NCI-H146 treated with DMSO at 0.1 percent for 48 hours (cell line): ENCODE measurements around the gene TNFRSF8.

Experiments used
- DNase-seq: peaks from one replicate; lab custom pipeline; 2025; ENCODE audit not compliant: unreplicated experiment; lab: John Stamatoyannopoulos, UW

Gene TNFRSF8

DNA sequence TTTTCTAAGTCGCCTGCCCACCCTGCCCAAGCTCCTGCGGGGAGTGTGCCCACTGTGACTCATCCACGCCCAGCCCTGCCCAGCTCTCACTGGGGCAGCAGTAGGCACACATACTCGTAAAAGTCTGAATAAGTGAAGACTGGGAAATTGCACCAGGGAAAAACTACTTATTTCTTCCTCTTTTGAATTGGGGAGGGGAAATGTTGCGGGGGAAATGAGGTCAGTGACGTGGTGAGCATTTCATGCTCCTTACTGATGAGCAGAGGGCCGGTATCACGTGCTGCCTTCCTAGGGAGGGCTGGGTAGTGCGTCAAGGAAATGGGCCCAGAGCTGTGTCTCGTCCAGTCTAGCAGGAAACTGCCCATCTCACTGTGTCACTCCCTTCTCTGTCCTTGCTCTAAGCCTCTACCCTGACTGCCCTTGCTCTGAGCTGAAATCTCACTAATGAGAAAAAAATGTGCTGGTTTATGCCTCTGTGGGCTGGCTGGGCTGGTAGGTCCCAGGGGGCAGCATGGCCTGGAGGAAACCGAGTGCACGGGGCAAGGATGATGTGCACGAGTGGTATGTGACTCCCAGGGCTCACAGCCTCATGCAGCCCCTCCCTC lies 90.2 kb downstream of the TNFRSF8 start:
- no peak for DNase-seq

DNA sequence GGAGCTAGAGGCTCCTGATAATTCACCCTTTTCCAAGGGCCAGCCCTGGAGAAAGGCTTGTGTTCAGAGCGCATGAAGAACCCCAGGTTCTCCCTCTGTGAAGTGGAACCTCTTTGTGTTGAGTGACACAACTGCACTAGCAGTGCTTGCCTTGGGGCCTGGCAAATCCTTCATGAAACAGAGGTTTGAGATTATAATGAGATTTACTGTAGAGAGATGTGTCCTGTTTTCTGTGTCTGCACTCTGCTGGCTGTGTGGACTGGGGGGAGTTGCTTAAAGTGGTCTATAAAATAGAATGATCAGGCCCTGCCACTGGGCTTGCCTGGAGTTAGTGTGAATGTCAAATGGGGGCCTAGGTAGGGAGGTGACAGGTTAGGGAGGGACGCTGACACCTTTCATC lies 92.2 kb downstream of the TNFRSF8 start:
- DNase-seq, result no peak

DNA sequence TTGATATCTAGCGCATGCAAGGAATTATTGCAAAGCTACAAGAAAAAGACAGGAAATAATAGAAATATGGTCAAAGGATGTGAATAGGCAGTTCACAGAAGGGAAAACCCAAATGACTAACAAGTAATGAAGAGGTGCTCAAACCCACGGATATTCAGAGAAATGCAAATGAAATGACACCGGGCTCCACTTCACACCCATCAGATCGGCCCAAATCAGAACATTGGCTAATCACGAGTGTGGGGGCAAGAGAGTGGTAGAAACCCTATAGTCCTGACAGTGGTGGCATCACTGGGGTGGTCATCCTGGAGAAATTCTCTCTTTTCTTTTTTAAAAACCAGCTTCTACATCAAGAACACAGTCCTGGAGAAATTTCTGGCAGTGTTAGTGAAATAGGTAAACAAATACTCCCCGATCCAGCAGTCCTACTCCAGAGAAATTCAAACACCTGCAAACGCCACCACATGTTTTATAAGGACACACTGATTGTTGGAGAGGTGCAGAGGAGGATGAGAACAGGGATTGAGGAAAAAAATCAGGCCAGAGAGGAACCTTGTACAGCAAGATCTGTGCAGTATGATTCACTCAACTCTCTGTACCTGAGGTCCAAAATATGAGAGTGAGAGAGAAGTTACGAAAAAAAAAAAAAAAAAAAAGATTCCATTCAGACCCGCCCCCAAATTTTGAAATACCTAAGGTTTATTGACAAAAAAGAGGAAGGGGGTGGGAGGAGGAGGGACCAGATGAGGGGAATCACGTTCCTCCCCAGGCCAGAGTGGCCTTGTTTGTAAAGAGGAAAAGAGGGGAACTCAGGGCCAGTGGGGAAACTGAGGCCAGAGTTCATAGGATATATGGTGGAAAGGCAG lies 94.5 kb downstream of the TNFRSF8 start:
- DNase-seq, result no peak

DNA sequence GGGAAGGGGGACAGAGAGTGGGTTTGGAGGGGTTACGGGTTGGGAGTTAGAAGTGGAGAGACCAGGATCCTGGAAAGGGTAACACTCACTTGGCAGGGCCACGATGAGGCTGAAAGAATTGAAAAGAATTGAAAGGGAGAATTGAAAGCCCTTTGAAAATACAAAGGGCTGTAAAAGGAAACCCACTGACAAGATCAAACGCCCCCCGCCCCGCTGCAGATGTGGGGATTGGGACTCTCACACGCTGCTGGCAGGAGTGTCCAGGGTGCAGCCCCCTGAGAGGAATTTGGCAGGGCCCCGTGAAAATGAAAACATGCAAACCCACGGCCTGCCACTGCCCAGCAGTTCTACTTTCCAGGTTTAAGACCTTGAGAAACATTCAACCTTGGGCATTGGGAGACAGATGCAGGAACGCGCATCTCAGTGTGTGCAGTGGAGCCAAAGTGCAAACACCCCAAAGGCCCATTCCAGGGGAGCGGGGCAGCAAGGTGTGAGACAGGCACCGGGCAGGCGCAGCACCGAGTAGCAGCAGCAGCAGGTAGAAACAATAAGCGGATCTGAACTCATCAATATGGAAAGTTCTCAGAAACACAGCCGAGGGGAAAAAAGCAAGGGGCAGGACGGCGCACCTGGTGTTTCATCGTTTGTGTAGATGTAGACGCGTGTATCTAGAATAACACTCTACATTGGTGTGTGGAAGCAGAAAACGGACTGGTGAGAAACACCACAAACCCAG lies 95.4 kb downstream of the TNFRSF8 start:
- DNase-seq, result no peak

DNA sequence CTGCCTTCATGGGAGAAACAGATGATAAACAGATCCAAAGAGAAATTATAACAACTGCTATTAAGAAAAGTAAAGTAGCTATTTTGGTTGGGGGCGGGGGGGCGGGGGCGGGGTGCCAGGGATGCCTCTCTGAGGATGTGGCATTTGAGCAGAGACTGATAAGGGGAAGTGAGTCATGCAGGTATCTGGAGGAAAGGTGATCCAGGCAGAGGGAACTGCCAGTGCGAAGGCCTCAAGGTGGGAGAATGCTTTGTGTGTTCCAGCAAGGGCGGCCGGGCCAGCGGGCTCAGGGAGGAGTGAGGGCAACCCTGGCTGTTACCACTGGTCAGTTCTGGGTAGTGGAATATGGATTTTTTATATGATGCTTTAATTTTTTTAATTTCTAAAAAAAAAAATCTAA lies 96.7 kb downstream of the TNFRSF8 start:
- DNase-seq, result no peak

DNA sequence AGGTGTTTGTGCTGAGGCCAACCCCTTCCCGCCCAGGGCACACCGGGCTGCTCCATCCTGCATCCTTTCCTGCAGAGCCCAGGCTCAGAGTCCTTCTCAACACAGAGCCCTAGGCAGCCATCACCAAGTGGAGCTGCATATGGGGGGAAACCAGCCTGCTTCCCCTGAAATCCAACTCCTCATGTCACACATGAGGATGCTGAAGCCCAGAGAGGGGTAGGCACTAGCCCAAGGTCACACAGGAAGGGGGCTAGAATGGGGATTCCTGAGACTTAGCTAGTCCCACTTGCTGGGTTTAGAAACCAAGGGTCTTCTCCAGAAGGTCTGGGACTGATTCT lies 98.2 kb downstream of the TNFRSF8 start:
- no peak for DNase-seq

DNA sequence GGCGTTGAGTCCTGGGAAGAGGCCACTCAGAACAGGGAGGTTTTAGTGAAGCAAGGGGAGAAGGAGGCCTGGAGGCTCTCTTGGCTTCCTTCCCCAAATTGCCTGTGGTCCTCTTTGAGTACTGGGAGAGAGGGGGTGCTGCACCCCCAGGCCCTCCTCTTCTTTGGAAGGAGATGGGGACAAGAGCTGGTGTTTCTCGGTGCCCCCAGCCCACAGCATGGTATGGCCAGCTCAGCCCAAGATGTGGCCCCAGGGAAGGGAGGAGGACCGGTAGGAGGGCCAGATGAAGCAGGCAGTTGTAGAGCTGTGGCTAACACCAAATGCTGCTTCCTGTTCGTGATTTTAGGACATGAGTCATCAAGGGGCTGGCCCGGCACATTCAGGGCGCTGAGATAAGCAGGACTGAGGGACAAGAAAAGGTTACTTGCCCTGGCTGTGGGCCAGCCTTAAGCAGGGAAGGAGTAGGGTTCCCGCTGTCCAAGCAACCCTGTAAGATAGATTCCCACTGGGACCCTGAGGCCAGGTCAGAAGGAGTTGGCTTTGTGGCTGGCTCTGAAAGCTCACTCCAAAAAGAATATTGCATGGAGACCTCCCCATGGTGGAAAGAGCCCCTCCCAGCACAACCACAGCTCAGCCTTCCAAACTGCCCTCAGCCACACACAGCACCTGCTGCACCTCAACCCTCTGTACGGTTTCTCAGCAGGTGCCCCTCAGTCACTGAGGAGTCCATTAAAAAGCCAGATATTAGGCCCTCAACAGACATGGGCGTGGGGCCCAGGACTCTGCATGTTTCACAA lies 98.8 kb downstream of the TNFRSF8 start:
- no peak for DNase-seq

DNA sequence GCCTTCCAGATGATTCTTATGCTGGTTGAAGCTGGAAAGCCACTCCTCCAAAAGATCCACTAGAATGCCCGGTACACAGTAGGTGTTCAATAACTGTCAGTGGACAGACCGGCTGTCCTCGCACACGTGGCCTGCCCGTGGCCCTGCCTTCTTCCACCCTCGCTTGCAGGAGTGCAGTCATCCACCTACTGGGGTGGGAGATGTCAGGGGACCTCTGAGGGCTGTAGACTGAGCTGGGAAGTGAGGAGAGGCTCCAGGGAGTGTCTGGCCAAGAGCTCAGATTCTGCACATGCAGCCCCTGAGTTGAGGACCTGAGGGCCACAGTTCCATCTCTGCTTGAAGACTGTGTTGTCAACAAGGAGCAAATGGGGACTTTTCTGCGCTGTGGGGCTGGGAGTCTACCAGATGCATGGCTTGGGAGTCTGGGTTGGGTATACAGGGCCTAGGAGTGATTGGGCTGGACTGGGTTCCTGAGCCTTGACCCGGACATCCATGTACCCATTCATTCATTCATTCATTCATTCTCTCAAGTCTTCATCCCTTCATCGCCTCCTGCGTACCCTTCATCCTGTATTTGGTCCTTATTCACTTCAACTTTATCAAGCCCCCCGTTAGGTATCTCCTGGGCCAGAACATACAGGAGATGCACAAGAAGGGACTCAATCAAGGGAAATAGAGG lies 99.5 kb downstream of the TNFRSF8 start:
- DNase-seq, result no peak

DNA sequence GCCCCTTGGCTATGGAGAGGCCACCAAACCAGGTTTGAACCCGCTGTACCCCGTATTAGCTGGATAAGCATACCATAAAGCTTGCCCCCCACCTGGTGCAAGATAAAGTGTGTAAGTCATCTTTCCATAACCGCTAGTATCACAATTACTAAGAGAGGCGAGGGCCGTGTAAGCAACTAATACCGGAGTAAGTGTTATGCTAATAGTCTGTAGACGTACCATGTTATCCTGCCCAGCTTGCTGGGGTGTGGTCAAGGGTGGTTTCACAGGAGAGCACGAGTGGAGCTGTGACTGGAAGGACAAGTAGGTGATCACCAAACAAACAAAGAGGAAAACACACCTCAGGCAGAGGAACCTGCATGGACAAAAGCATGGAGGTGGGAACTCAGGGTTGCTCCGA lies 100.1 kb downstream of the TNFRSF8 start:
- DNase-seq, result no peak

DNA sequence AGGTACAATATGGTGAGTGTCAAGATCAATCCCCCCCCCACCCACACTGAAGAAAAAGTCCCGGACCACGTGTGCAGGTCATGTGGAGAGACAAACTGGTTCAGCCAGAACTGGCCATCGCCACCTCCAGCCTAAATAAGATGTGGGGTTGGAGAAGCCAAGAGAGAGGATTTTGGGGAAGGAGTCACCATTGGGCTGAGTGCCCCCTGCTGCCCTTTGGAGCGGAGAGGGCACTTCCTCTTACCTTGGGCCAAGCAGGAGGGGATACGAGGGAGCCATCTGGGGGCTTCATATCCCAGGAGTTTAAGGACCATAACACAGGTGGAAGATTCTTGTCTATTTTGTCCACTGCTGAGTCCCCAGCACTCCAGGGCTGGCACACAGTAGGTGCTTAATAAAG lies 101.1 kb downstream of the TNFRSF8 start:
- no peak for DNase-seq

DNA sequence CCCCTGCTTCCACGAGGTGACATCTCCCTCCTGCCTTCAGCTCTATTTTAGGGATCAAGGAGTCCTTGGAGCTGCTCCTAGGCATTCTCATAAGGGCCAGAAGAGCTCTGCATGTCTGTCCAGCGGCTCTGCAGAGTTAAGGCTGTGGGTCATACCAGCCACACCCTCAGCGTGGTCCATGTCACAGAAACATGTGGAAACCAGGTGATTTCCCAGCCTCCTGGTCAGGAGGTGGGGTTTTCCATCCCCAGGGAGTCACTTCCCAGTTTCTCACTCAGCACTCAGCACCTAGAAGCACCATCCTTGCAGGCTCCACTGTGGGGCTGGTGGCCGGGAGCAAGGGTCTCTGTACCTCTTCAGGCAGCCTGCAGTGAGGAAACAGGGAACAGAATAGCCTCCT lies 102.2 kb downstream of the TNFRSF8 start:
- DNase-seq, result no peak

DNA sequence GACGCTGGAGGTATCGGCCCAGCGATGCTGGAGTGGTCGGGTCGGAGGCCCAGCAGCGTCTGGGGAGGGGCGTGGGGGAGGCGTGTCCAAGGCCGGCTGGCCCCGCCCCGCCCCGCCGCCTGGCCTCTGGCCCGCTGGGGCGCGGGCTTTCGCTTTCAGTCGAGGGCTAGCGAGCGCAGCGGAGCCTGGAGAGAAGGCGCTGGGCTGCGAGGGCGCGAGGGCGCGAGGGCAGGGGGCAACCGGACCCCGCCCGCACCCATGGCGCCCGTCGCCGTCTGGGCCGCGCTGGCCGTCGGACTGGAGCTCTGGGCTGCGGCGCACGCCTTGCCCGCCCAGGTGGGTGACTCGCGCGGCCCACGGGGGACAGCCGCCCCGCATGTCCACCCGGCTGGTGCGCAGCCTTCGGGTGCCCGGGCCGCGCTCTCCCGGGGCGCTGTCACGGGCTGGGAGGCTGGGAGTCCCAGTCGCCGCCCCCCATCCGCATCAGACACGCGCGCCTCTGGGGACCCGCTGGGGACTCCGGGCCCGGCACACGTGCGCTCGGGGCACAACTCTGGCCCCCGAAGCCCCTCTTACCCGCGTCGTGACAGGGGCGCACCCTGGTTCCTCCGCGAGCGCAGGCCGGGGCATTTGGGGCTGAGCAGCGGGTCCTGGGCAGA lies 103.9 kb downstream of the TNFRSF8 start, which contains the start of gene TNFRSF1B:
Gene TNFRSF1B (plus strand): TSS at position 158 of the 659 bp plus-strand sequence. CDS start 101 bp downstream, at position 259.
- DNase-seq, result no peak

DNA sequence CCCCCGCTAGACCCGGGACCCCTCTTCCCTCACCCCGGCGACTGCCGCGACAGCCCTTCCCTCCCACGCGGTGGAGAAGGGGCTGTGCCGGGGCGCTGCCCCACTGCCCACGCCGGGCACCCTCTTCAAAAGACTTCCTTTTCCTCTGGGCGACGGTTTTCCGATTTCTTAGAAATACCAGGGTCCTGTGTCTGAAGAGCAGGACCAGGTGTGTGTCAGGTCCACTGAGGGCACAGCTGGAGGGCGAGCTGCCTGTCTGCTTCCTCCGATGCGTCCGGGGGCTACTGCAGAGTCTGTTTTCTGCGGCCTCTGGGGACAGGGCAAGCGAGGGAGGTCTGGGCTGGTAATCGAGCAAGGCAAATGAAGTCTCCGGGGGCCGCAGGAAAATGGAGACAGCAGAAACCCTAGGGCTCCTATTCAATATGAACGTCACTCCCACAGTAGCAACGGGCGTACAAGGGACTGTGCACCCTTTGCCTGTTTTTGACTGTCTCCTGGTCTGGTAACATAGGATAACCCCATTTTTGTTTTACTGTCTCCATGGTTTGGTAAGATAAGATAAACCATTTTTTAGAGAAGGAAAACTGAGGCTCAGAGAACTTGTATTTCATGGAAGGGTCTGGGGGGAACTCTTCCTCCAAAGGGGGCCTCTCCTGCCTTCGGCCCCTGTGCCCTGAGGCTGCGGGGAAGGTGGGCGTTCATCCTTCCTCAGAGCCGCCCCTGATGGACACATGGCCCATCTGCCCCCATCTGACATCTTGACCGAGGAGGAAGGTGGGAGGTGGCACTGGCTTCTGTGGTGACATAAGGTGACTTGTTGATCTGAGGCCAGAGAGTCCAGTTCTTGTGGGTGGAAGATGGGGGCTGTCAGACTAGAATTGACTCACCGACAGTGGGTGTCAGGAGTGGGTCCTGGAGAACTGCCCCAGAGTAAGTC lies 104.7 kb downstream of the TNFRSF8 start:
- no peak for DNase-seq

DNA sequence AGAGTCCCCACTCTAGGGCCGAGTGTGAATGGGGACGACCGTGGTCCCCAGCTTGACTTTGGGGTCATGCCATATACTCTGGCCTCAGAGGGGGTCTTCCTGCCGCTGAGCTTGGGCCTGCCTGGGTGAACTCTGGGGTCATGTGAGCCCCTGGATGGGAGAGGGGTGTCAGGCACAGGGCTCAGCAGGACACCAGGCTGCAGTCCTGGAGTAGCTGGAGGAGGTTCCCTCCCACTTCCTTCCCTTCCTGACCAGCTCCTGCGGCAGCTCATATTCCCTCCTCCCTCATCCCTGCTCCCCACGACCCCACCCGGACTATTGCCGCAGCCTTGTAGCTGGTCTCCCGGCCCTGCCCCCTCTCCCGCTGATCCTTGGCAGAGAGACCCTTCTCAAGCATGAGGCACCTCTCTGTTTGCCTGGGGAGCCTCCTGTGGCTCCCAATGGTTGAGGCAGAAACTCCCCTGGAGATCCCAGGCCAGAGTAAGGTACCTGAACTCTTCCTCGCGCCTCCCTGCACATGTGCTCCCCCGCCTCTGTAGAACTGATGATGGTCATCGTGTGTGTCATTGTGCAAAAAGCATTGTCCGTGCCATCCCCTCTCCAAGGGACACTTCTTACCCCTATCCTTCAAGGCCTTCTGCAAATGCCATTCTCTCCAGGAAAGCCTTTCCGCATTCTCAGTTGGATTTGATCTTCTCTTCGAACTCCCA lies 105.5 kb downstream of the TNFRSF8 start:
- no peak for DNase-seq

DNA sequence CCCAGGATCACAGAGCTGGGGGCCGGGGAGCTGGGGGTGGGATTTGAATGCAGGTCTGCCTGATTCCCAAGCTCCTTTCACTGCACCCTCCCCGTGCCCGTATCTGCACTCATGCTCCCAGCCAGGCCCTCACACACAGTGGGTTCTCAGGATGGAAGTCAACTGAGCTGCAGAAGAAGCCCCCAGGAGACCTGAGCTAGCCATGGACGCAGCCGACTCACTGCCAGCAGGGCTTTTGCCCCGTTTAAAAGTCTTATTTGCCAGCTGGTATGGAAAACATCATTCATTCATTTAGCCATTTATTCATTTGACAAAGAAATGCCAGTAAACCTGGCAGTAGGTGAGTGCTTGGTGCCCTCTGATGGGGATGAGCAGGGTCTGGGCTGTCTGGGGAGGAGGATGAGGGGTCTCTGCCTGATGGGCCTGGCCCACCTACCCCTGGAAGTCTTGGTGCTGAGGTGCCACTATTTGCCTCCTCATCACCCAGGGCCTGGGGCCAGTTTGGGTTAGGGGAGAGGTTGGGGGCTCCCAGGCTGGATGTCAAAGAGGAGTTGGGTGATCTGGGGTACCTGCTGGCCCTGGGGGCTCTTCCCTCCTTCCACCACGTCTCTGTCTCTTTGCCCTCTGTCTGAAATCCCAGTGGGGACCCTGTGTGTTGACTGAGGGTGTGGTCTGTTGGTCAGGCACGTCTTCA lies 106.5 kb downstream of the TNFRSF8 start:
- DNase-seq, result no peak

DNA sequence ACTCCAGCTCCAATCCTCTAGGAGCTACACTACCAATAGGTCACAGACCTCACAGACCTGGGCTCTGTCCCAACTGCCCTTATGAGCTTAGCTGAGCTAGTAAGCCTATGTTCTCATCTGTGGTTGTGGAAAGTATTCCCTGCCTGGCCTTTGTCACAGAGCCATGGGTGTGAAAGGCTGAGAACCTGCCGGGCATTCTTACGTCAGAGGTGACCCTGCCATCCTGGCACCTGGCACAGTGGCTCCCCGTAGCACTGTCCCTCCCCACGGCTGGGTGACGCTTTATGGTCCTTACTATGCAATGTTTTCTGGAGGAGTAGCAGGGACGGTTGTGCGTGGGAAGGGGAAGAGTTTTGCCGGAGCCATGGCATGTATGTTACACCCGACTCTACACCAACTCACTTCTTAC lies 107.2 kb downstream of the TNFRSF8 start:
- DNase-seq, result no peak

DNA sequence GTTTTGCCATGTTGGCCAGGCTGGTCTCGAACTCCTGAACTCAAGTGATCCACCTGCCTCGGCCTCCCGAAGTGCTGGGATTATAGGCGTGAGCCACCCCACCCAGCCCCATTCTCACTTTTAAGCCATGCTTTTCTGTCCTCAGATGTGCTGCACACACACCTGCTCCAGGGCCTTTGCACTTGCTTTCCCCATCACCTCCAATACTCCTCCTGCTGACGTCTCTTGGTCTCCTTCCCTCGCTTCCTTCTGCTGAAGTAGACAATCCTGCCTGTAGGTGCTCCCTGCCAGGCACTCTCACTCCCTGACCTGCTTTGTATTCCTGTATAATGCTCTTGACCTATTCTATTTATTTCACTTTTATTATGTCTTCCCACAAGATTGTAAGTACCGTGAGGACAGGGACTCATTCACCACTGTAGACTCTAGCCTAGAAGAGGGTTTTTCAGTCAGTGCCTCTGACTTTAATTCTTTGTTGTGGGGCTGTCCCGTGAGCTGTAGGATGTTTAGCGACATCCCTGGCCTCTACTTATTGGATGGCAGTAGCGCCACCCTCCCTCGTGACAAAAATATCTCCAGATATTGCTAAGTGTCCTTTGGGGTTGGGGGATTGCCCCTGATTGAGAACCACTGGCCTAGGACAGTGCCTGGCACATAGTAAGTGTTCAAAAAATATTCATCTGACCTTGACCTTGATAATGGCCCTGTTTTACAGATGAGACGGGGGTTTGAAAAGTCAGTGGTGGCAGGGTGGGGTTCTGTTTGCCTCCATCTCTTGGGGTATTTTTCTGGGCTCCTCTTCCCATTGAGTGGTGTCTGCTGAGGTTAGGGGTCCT lies 108.3 kb downstream of the TNFRSF8 start:
- no peak for DNase-seq
